CD4-positive, alpha-beta T cell (primary cell): ENCODE data around the gene HOTAIR. TPM values are rescaled to one million over a fixed set of nuclear protein-coding genes. Genes with fewer than 3 reads are reported as not detected.

ENCODE experiments used
- ATAC-seq: fragments of 200-7000 bp; cut with Tn5 transposase; one replicate; pipeline ENCODE4 v1.10.0; 2022; ENCODE audit warnings: mild to moderate bottlenecking; ENCODE audit not compliant: poor library complexity
- CTCF ChIA-PET: fragments of 350-600 bp; sonication (Branson Sonifier 250); formaldehyde crosslinking; loops from one replicate; lab custom pipeline; 2021; ENCODE audit warnings: antibody characterized with exemption, inconsistent platforms; lab: Charles Lee
- POLR2A ChIA-PET: fragments of 350-600 bp; sonication (Branson Sonifier 250); formaldehyde crosslinking; loops from one replicate; lab custom pipeline; 2021; ENCODE audit warnings: antibody characterized with exemption, inconsistent platforms; lab: Charles Lee
- DNase-seq, 14 experiments: peaks; one replicate each; pipeline ENCODE4 v3.0.0-alpha.2; 2013 to 2020; ENCODE audit warnings: mixed read lengths in 2 of 14
- H3K27ac ChIP-seq, 2 donors: one replicate each; pipeline versions ENCODE4 v1.5.1 to v1.7.0; 2013; ENCODE audit warnings: low read length in 2 of 2, low read depth in 1 of 2, mild to moderate bottlenecking in 1 of 2
- H3K27me3 ChIP-seq, 2 experiments: 1 replicate in 1 of 2; 2 replicates in 1 of 2; pipeline versions ENCODE4 v1.6.1 to v1.7.0; 2013; ENCODE audit warnings: low read length in 2 of 2, control low read depth in 1 of 2, mild to moderate bottlenecking in 1 of 2, moderate library complexity in 1 of 2; ENCODE audit not compliant: insufficient read depth in 2 of 2, control insufficient read depth in 1 of 2
- H3K36me3 ChIP-seq: one replicate; pipeline ENCODE4 v1.6.1; 2013; ENCODE audit warnings: low read length, control low read depth; ENCODE audit not compliant: insufficient read depth
- H3K4me1 ChIP-seq: one replicate; pipeline ENCODE4 v1.6.1; 2013; ENCODE audit warnings: low read length, control low read depth; ENCODE audit not compliant: insufficient read depth
- H3K4me3 ChIP-seq: one replicate; pipeline ENCODE4 v1.5.1; 2013; ENCODE audit warnings: mild to moderate bottlenecking, low read length, moderate library complexity
- H3K9me3 ChIP-seq, 2 experiments: 1 replicate in 1 of 2; 2 replicates in 1 of 2; pipeline versions ENCODE4 v1.6.1 to v1.7.0; 2013; ENCODE audit warnings: low read length in 2 of 2, mild to moderate bottlenecking in 2 of 2, control low read depth in 1 of 2, moderate library complexity in 1 of 2; ENCODE audit not compliant: control insufficient read depth in 1 of 2, insufficient read depth in 1 of 2
- H3K27ac Mint-ChIP-seq: one replicate; pipeline ENCODE4 v1.8.0; 2020; ENCODE audit warnings: mixed read lengths
- H3K27me3 Mint-ChIP-seq: one replicate; pipeline ENCODE4 v1.8.0; 2021; ENCODE audit warnings: mixed read lengths
- H3K36me3 Mint-ChIP-seq: one replicate; pipeline ENCODE4 v1.8.0; 2021; ENCODE audit warnings: low read depth, mixed read lengths
- H3K4me1 Mint-ChIP-seq: one replicate; pipeline ENCODE4 v1.8.0; 2021; ENCODE audit warnings: low read depth, mixed read lengths
- H3K4me3 Mint-ChIP-seq: one replicate; pipeline ENCODE4 v1.8.0; 2020; ENCODE audit warnings: mild to moderate bottlenecking, mixed read lengths
- H3K9me3 Mint-ChIP-seq: one replicate; pipeline ENCODE4 v1.8.0; 2020; ENCODE audit warnings: mixed read lengths
- intact Hi-C, 2 experiments: fragments of 100-400 bp; cut with DNase I in 1 of 2; cut with micrococcal nuclease in 1 of 2; formaldehyde crosslinking; loops; one replicate each; pipeline versions ENCODE4 v1.15.1 to v1.9.0; 2023 to 2025; cut with DNase I, micrococcal nuclease
- total RNA-seq, 174 experiments: library from RNA in 2 of 174; stranded (reverse) in 2 of 174; gene quantifications; one replicate each; pipeline ENCODE4 v1.2.3 and lab custom pipeline; 2021 to 2026
- TF ChIP-seq, protein P1 (sequence below): fragments of 200-600 bp; IDR thresholded peaks from one replicate; pipeline ENCODE4 v1.8.0; 2022; ENCODE audit warnings: antibody characterized with exemption, mild to moderate bottlenecking

The HOTAIR gene
- total RNA-seq, 2 experiments from 2014 or later, result not detected

GRCh38 chr12:54005531-54005852 lies 30.7 kb upstream of the HOTAIR start:
- peaks cover 100% of the 10 kb centered on the region for H3K27me3 Mint-ChIP-seq
- Histone ChIP-seq H3K4me1 (peaks cover 44% of the 10 kb centered on the region), H3K4me3 (no peak overlapping the region), H3K27me3 (peaks cover 93 to 96% of the 10 kb centered on the region in 2 experiments), H3K9me3 (peaks cover 0 to 50% of the 10 kb centered on the region in 2 experiments), H3K27ac (no peak overlapping the region), H3K36me3 (no peaks in the 10 kb centered on the region)
- no peak for ATAC-seq
- peaks cover 34% of the 10 kb centered on the region for H3K4me1 Mint-ChIP-seq
- CTCF ChIA-PET, result interaction anchor here (0.6 to 6.3 kb wide), 18 partner anchors 7 to 211 kb away, joined by 3 to 59 read pairs (median 6); partner anchors contain the start of genes HOXC10, HOXC4, HOXC5 and SMUG1
- H3K27ac Mint-ChIP-seq, result no peak overlapping the region
- POLR2A ChIA-PET, result interaction anchor here (0.8 to 1.7 kb wide), 6 partner anchors 11 to 320 kb away, joined by 3 to 8 read pairs (median 4); partner anchors contain the start of genes COPZ1 and SMUG1
- H3K36me3 Mint-ChIP-seq, result no peaks in the 10 kb centered on the region
- no peak for DNase-seq
- H3K4me3 Mint-ChIP-seq, result no peak overlapping the region
- TF ChIP-seq, protein P1, sequence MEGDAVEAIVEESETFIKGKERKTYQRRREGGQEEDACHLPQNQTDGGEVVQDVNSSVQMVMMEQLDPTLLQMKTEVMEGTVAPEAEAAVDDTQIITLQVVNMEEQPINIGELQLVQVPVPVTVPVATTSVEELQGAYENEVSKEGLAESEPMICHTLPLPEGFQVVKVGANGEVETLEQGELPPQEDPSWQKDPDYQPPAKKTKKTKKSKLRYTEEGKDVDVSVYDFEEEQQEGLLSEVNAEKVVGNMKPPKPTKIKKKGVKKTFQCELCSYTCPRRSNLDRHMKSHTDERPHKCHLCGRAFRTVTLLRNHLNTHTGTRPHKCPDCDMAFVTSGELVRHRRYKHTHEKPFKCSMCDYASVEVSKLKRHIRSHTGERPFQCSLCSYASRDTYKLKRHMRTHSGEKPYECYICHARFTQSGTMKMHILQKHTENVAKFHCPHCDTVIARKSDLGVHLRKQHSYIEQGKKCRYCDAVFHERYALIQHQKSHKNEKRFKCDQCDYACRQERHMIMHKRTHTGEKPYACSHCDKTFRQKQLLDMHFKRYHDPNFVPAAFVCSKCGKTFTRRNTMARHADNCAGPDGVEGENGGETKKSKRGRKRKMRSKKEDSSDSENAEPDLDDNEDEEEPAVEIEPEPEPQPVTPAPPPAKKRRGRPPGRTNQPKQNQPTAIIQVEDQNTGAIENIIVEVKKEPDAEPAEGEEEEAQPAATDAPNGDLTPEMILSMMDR, result no peak
- intact Hi-C loops, result loop anchor here (5.0 to 10.0 kb wide), 3 partner anchors 359 to 377 kb away; partner anchors contain the start of genes GPR84 (in 1 of the 2) and ZNF385A (in 1 of the 2)
- no peaks in the 10 kb centered on the region for H3K9me3 Mint-ChIP-seq

- no peaks in the 10 kb centered on the region for H3K36me3 Mint-ChIP-seq
- TF ChIP-seq, protein P1, result no peak
- Histone ChIP-seq H3K27ac (no peak overlapping the region), H3K4me3 (no peak overlapping the region), H3K4me1 (peaks cover 49% of the 10 kb centered on the region), H3K27me3 (peaks cover 91 to 96% of the 10 kb centered on the region in 2 experiments), H3K9me3 (peaks cover 0 to 49% of the 10 kb centered on the region in 2 experiments), H3K36me3 (no peaks in the 10 kb centered on the region)
- POLR2A ChIA-PET, result interaction anchor here (0.8 to 1.3 kb wide), 3 partner anchors 48 to 196 kb away, joined by 3 to 4 read pairs (median 4); no protein-coding TSS in a partner anchor
- no peak for DNase-seq
- ATAC-seq, result no peak
- H3K27me3 Mint-ChIP-seq, result peaks cover 100% of the 10 kb centered on the region
- CTCF ChIA-PET, result interaction anchor here (0.8 to 6.3 kb wide), 11 partner anchors 11 to 211 kb away, joined by 3 to 59 read pairs (median 7); partner anchors contain the start of genes HOXC5 and SMUG1
- intact Hi-C loops, result loop anchor here (5.0 to 10.0 kb wide), 3 partner anchors 360 to 377 kb away; partner anchors contain the start of genes GPR84 (in 1 of the 2) and ZNF385A (in 1 of the 2)
- peaks cover 32% of the 10 kb centered on the region for H3K4me1 Mint-ChIP-seq
- H3K9me3 Mint-ChIP-seq, result no peaks in the 10 kb centered on the region
- no peak overlapping the region for H3K4me3 Mint-ChIP-seq
- H3K27ac Mint-ChIP-seq, result no peak overlapping the region
These were observed 30.2 kb upstream of the HOTAIR start for GRCh38 chr12:54004841-54005530.

- H3K27me3 ChIP-seq, result peaks cover 91 to 96% of the 10 kb centered on the region in 2 experiments
- no peak overlapping the region for H3K27ac Mint-ChIP-seq
- H3K4me1 ChIP-seq, result peaks cover 48% of the 10 kb centered on the region
These were observed 29.5 kb upstream of the HOTAIR start for GRCh38 chr12:54004063-54004840.

More at GRCh38 chr12:54004063-54004840, 29.5 kb upstream of the HOTAIR start:
- ChIA-PET CTCF (interaction anchor here (0.7 to 6.3 kb wide), 10 partner anchors 9 to 210 kb away, joined by 3 to 59 read pairs (median 4); partner anchors contain the start of gene HOXC5), POLR2A (interaction anchor here (1.1 kb wide), 1 partner anchor 187 kb away, joined by 3 read pairs; no protein-coding TSS in a partner anchor)
- Mint-ChIP-seq H3K4me1 (peaks cover 32% of the 10 kb centered on the region), H3K4me3 (no peak overlapping the region), H3K27me3 (peaks cover 100% of the 10 kb centered on the region), H3K36me3 (no peaks in the 10 kb centered on the region), H3K9me3 (no peaks in the 10 kb centered on the region)
- TF ChIP-seq, protein P1, result no peak
- H3K4me3 ChIP-seq, result no peak overlapping the region
- peaks cover 0 to 49% of the 10 kb centered on the region in 2 experiments for H3K9me3 ChIP-seq
- intact Hi-C loops, result loop anchor here in 1 of 2 experiments (10.0 kb wide), 1 partner anchor 361 kb away; the partner anchor contains the start of gene GPR84
- ATAC-seq (no peak), DNase-seq (no peak)
- no peak overlapping the region for H3K27ac ChIP-seq
- no peaks in the 10 kb centered on the region for H3K36me3 ChIP-seq
